Heart left ventricle (tissue), 16 donors: ENCODE measurements around the gene MMP21. TPM values are rescaled to one million over a fixed set of nuclear protein-coding genes. Genes with fewer than 3 reads are reported as not detected.

Source experiments
- ATAC-seq, 4 donors: fragments of 200-7000 bp; cut with Tn5 transposase; one replicate each; pipeline ENCODE4 v1.9.1; 2020 to 2022; ENCODE audit warnings: moderate library complexity in 4 of 4, mild to moderate bottlenecking in 3 of 4, moderate number of reproducible peaks in 1 of 4
- DNase-seq, 5 donors: peaks; one replicate each; pipeline ENCODE4 v3.0.0-alpha.2; 2020
- H3K27ac ChIP-seq, 12 donors: fragments of 200-600 bp; sonication (generic) in 4 of 12; one replicate each; pipeline versions ENCODE4 v1.5.0 to v1.8.0; 2016 to 2022; ENCODE audit warnings: mild to moderate bottlenecking in 2 of 12
- H3K27me3 ChIP-seq, 9 donors: fragments of 200-600 bp; sonication (generic) in 2 of 9; one replicate each; pipeline versions ENCODE4 v1.5.1 to v1.8.0; 2016 to 2022; ENCODE audit warnings: mild to moderate bottlenecking in 3 of 9
- H3K36me3 ChIP-seq, 9 donors: fragments of 200-600 bp; sonication (generic) in 2 of 9; one replicate each; pipeline versions ENCODE4 v1.5.0 to v1.8.0; 2018 to 2022; ENCODE audit warnings: mild to moderate bottlenecking in 2 of 9
- H3K4me1 ChIP-seq, 12 donors: fragments of 200-600 bp; sonication (generic) in 4 of 12; one replicate each; pipeline versions ENCODE4 v1.5.0 to v1.8.0; 2016 to 2022; ENCODE audit warnings: mild to moderate bottlenecking in 3 of 12
- H3K4me3 ChIP-seq, 12 donors: fragments of 200-600 bp; sonication (generic) in 4 of 12; one replicate each; pipeline versions ENCODE4 v1.5.0 to v1.8.0; 2017 to 2022; ENCODE audit warnings: mild to moderate bottlenecking in 9 of 12, moderate library complexity in 4 of 12
- H3K9me3 ChIP-seq, 12 donors: fragments of 200-600 bp; sonication (generic) in 4 of 12; one replicate each; pipeline versions ENCODE4 v1.5.0 to v1.8.0; 2016 to 2022; ENCODE audit warnings: mild to moderate bottlenecking in 1 of 12
- CTCF ChIP-seq, 12 donors: fragments of 200-600 bp; sonication (generic) in 4 of 12; IDR thresholded peaks; one replicate each; pipeline versions ENCODE4 v1.5.0 to v1.8.0; 2018 to 2022; ENCODE audit warnings: antibody characterized with exemption in 12 of 12, mild to moderate bottlenecking in 5 of 12
- POLR2A ChIP-seq, 2 donors: fragments of 450-650 bp; IDR thresholded peaks; one replicate each; pipeline ENCODE4 v1.6.1; 2017; ENCODE audit warnings: antibody characterized with exemption in 2 of 2, mild to moderate bottlenecking in 2 of 2, moderate library complexity in 2 of 2
- WGBS, 4 donors: extraction: QIAGEN DNeasy Blood & Tissue Kit in 2 of 4; methylation state at CpG; one replicate each; pipeline versions ENCODE4 v1.1.5 to v1.1.7; 2013 to 2018; 5-methylcytosine and 5-hydroxymethylcytosine counted together
- intact Hi-C, 10 donors: fragments of 100-400 bp; cut with DNase I; formaldehyde crosslinking; loops; one replicate each; pipeline versions ENCODE4 v1.11.1 to v1.14.2; 2022
- long read RNA-seq, 3 donors: library from polyadenylated mRNA; unstranded; transcript quantifications; one replicate each; pipeline ENCODE4 v2.0.0, GENCODE V29; 2020 to 2021
- polyA plus RNA-seq, 2 donors: library from polyadenylated mRNA; stranded (reverse); fragments of 200-250 nt; gene quantifications; one replicate each; pipeline ENCODE4 v1.2.3, GENCODE V29; 2013
- total RNA-seq, 9 donors: library from RNA; depleted of rRNA in 2 of 9; stranded (reverse); fragments of >200 nt in 2 of 9; fragmentation: NEBNext Ultra II Directional in 3 of 9; extraction: Animal tissue kit (Norgen Biotek cat#: 25700) in 3 of 9; gene quantifications; one replicate each; pipeline versions ENCODE4 v1.1.0 to v1.2.4, GENCODE V29; 2016 to 2023
- donor health status: ischemic (EF 13 %, LVEDD 7.1; RV severe dilation, severe dysfunction).
- donor health status: healthy with polysubstance abuse.
- donor health status: DM: no; HTN: yes; CAD: no.
- donor health status: DM: no; HTN: no; CAD: no.
- donor health status: ischemic (EF 25% LVEDD 6.9; RV normal size, moderate dysfunction).
- donor health status: ischemic (EF 25% LVEDD 5.7; RV mildly dilated, moderate dysfunction).
- donor health status: healthy.
- donor health status: DM: yes; HTN: yes; CAD: no.
- donor health status: ischemic (EF 35%, LVEDD 5.7; RV mildly dilated, moderate dysfunction).
- donor health status: nonischemic (EF 11% LVEDD 7.7; RV severe dilation, severe dysfunction).
- donor health status: DM: yes; HTN: yes; CAD: no.
- donor health status: PGD.
- donor health status: ischemic (EF 29% LVEDD 5.4; RV normal size, mild dysfunction).
- donor health status: nonischemic (EF 23%, LVEDD 6.1; RV moderate dilation, normal function).

Gene MMP21
- total RNA-seq: under 1 TPM in 2 of 9 donors, not detected in 7; 0.09 to 0.25 TPM
- under 1 TPM in 1 of 2 donors, not detected in 1; 0.11 TPM for polyA plus RNA-seq
- long read RNA-seq, donor 1: 0 reads
- long read RNA-seq, donor 2: 0 reads
- long read RNA-seq, donor 3: 0 reads

- WGBS, 4 donors: 93 to 96% (median 95%) methylated on average over 23 to 26 of the region's 26 CpGs
- ATAC-seq (no peak), DNase-seq (no peak)
- no peaks in the 10 kb centered on the region for H3K36me3 ChIP-seq
- peaks cover 0 to 5% (median 0%) of the 10 kb centered on the region in 12 donors for H3K9me3 ChIP-seq
- H3K4me3 ChIP-seq: no peak within 1 kb of the TSS
- TF ChIP-seq CTCF (IDR thresholded peaks at IDR 0.05) (no peak), POLR2A (IDR thresholded peaks at IDR 0.05) (no peak)
- H3K27ac ChIP-seq: no peak within 1 kb of the TSS
- intact Hi-C loops: loop anchor here in 1 of 10 donors (1.0 kb wide), 1 partner anchor 28 kb away; no protein-coding TSS in a partner anchor
- H3K4me1 ChIP-seq: no peaks in the 10 kb centered on the region
- H3K27me3 ChIP-seq: no peaks in the 10 kb centered on the region
Observed at GRCh38 chr10:125775491-125776106, at the start of gene MMP21. TSS of gene MMP21 (minus strand) at chr10:125775821. CDS start at chr10:125775821, 0 bp downstream.

GRCh38 chr10:125824736-125825135 is 49.1 kb upstream of the MMP21 start:
- no peak overlapping the region for H3K27ac ChIP-seq
- peaks cover 6 to 44% (median 32%) of the 10 kb centered on the region in 12 donors for H3K4me1 ChIP-seq
- peaks cover 0 to 45% (median 32%) of the 10 kb centered on the region in 9 donors for H3K36me3 ChIP-seq
- intact Hi-C loops: loop anchor here in 1 of 10 donors (5.0 to 10.0 kb wide), 2 partner anchors 80 to 907 kb away; no protein-coding TSS in a partner anchor
- peak overlapping the region in 10 of 12 donors; percentile 71 to 99 (median 95) for H3K4me3 ChIP-seq
- whole genome bisulfite sequencing, 4 donors: 67 to 86% (median 83%) methylated on average over 1 of the region's 1 CpG
- H3K9me3 ChIP-seq: no peaks in the 10 kb centered on the region
- no peak for TF ChIP-seq CTCF (IDR thresholded peaks at IDR 0.05)
- no peak for TF ChIP-seq POLR2A (IDR thresholded peaks at IDR 0.05)
- DNase-seq (no peak), ATAC-seq (no peak)
- no peaks in the 10 kb centered on the region for H3K27me3 ChIP-seq

GRCh38 chr10:125823663-125824251 is 48.1 kb upstream of the MMP21 start:
- ATAC-seq: peak in 2 of 4 donors; percentile 3 to 10

More at GRCh38 chr10:125823663-125824251, 48.1 kb upstream of the MMP21 start:
- H3K4me1 ChIP-seq: peaks cover 6 to 44% (median 32%) of the 10 kb centered on the region in 12 donors
- no peaks in the 10 kb centered on the region for H3K27me3 ChIP-seq
- H3K36me3 ChIP-seq: peaks cover 0 to 36% (median 22%) of the 10 kb centered on the region in 9 donors
- intact Hi-C loops: loop anchor here in 1 of 10 donors (5.0 to 10.0 kb wide), 2 partner anchors 79 to 906 kb away; no protein-coding TSS in a partner anchor
- TF ChIP-seq CTCF (IDR thresholded peaks at IDR 0.05) (no peak), POLR2A (IDR thresholded peaks at IDR 0.05) (no peak)
- H3K27ac ChIP-seq: peak overlapping the region in 11 of 12 donors; percentile 83 to 97 (median 91)
- H3K4me3 ChIP-seq: peak overlapping the region; percentile 71 to 99 (median 95)
- DNase-seq: no peak
- no peaks in the 10 kb centered on the region for H3K9me3 ChIP-seq
- WGBS, 4 donors: 0 to 1% (median 0%) methylated on average over 20 of the region's 20 CpGs
